Kidney tubule cell (primary cell): ENCODE data around the gene MILR1.
A peak's percentile ranks its signal among the peaks of the same experiment; 100 is the strongest.
"Not testable (repeated sequence)": the region's sequence is repeated elsewhere in the genome, so short reads cannot be mapped to it uniquely, and the experiment has no call there.

ENCODE experiments used
- DNase-seq: peaks from one replicate; pipeline ENCODE4 v3.0.0-alpha.2; 2018; ENCODE audit warnings: low spot score

MILR1 gene

GRCh38 chr17:64426596-64426995, 22.3 kb upstream of the MILR1 start:
- DNase-seq, result no peak

DNA sequence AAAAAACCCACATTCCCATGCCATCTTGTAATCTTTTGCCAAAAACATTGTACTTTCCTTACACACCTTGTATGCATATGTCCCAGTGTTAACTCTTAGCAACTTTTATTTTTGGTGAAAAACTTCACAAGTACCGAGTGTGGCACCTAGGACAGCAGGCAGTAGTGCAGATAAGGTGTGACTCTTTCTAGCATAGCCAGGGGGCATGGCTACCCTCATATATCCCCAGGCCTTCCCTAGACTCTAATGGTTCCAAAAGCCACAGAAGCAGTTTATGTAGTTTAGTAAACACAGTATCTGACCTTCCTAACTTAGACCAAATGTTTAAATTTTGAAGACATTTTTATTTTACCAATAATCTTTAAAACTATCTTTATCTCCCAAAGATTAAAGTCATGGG, 20.5 kb upstream of the MILR1 start:
- DNase-seq, result no peak

- DNase-seq, result not testable (repeated sequence)
Observed at GRCh38 chr17:64430036-64430435, 18.9 kb upstream of the MILR1 start.

DNA sequence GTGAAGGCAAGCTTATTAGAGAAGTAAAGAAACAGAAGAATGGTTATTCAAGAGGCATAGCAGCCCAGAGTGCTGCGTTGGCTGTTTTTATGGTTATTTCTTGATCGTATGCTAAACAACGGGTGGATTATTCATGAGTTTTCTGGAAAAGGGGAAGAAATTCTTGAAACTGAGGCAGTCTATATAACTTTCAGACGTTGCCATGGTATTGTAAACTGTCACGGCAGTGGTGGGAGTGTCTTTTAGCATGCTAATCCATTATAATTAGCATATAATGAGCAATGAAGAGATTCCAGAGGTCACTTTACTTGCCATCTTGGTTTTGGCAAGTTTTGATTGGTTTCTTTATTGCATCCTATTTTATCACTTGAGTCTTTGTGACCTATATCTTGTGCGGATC, 17.4 kb upstream of the MILR1 start:
- no peak for DNase-seq

DNA sequence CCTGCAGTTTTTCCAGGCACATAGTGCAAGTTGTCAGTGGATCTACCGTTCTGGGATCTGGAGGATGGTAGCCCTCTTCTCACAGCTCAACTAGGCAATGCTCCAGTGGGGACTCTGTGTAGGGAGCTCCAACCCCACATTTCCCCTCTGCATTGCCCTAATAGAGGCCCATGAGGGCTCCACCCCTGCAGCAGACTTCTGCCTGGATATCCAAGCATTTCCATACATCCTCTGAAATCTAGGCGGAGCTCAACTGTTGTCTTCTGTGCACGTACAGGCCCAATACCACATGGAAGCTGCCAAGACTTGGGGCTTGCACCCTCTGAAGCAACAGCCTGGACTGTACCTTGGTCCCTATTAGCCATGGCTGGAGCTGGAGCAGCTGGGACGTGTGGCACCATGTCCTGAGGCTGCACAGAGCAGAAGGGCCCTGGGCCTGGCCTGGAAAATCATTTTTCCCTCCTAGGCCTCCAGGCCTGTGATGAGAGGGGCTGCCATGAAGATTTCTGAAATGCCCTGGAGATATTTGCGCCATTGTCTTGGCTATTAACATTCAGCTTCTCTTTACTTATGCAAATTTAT, 10.9 kb upstream of the MILR1 start:
- DNase-seq, result no peak

DNA sequence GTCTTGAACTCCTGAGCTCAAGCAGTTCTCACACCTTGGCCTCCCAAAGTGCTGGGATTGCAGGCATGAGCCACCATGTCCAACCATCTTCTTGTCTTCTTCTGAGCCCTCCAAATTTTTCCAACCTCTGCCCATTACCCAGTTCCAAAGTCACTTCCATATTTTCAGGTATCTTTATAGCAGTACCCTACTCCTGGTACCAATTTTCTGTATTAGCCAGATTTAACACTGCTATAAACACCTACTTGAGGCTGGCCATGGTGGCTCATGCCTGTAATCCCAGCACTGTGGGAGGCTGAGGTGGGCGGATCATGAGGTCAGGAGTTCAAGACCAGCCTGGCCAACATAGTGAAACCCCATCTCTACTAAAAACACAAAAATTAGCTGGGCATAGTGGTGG, 9.4 kb upstream of the MILR1 start:
- not testable (repeated sequence) for DNase-seq

- DNase-seq, result no peak
Observed at GRCh38 chr17:64439956-64440355, 9.0 kb upstream of the MILR1 start.

- no peak for DNase-seq
Observed at GRCh38 chr17:64441772-64442540, 7.0 kb upstream of the MILR1 start.

DNA sequence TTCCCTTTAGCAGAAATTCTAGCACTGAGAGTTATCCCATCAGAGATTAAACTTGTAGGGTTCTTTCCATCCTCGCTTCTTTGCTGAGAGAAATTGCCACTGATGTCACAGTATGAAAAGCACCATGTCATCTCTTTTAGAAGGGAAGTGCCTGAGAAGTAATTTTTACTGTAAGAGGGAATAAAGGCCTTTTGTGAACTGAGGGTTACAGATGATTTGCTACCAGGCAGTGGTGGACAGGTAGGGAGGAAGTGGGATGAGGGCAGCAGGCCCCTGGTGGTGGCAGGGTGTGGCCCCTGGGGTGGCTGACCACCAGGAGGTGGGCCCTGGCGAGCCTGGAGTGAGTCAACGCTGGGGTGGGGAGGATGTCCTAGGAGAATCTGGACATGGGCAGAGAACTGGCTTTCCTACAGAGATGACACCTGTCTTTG, 6.4 kb upstream of the MILR1 start:
- peak; percentile 20 for DNase-seq

DNA sequence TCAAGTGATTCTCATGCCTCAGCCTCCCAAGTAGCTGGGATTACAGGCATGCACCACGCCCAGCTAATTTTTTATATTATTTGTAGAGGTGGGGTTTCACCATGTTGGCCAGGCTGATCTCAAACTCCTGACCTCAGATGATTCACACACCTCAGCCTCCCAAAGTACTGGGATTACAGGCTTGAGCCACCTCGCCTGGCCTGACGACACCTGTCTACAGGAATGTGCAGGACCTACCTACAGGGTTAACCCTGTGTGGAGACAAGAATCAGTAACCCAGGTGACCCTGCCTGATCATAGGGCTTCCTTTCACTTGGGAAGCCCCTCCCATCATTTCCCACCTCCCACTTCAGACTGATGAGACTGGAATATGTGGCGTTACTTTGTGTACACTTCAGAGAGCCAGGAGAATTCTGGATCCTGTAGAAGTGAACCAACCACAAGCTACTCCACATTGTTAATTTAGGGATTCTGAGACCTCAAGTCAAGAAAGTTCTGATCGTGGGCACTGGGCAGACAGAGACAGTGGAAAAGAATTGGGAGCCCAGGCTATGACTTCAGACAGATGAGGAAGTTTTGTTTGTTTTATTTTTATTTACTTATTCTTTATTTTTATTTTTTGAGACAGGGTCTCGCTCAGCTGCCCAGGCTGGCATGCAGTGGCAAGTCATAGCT, 5.7 kb upstream of the MILR1 start:
- DNase-seq, result peak; percentile 72

DNA sequence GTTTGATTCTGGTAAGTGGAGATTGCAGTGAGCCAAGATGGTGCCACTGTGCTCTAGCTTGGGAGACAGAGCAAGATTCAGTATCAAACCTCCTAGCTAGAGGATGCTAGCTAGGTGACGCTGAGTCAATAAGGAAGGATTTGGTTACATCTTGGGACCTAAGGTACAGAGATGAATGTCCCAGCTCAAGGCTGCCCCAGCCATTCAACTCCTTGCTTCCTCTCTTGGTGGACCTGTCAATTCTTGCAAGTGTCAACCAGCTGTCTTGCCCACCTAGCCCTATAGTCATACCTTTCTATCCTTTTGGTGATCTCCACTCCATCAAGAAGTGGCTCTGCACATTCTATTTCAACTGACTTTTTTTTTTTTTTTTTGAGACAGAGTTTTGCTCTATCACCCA, 1.4 kb upstream of the MILR1 start:
- no peak for DNase-seq

- no peak for DNase-seq
Observed at GRCh38 chr17:64449545-64449944, 630 bp downstream of the MILR1 start.

- DNase-seq, result peak; percentile 15
Observed at GRCh38 chr17:64455993-64456885, 7.3 kb downstream of the MILR1 start.

- DNase-seq, result no peak
Observed at GRCh38 chr17:64457156-64457555, 8.2 kb downstream of the MILR1 start.

- DNase-seq, result no peak
Observed at GRCh38 chr17:64458756-64459155, 9.8 kb downstream of the MILR1 start.

GRCh38 chr17:64459284-64459747, 10.4 kb downstream of the MILR1 start:
- peak; percentile 75 for DNase-seq

GRCh38 chr17:64459818-64460217, 10.9 kb downstream of the MILR1 start:
- DNase-seq, result not testable (repeated sequence)

- no peak for DNase-seq
Observed at GRCh38 chr17:64460955-64461354, 12.0 kb downstream of the MILR1 start.

GRCh38 chr17:64461788-64462187, 12.9 kb downstream of the MILR1 start:
- DNase-seq, result no peak

DNA sequence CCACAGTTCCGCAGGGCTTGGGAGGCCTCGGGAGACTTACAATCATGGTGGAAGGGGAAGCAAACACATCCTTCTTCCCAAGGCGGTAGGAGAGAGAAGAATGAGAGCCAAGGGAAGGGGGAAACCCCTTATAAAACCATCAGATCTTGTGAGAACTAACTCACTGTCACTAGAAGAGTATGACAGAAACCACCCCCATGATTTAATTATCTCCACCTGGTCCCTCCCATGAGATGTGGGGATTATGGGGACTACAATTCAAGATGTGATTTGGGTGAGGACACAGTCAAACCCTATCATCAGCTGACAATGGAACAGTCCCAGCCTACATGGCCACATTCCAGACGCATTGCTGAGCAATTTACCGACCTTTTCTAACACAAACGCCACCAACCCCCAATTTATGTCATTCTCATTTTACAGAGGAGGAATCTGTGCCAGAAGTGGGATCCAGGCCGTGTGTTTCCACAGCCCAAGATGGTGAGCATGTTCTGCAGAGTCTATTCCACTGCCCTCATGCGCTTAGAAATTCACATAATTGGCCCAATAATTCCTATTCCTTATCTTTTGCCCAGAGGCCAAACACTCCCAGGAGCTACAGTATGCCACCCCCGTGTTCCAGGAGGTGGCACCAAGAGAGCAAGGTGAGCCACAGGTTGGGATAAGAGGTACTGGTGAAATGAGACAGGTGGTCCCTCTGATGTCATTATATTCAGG, 17.3 kb downstream of the MILR1 start:
- no peak for DNase-seq

DNA sequence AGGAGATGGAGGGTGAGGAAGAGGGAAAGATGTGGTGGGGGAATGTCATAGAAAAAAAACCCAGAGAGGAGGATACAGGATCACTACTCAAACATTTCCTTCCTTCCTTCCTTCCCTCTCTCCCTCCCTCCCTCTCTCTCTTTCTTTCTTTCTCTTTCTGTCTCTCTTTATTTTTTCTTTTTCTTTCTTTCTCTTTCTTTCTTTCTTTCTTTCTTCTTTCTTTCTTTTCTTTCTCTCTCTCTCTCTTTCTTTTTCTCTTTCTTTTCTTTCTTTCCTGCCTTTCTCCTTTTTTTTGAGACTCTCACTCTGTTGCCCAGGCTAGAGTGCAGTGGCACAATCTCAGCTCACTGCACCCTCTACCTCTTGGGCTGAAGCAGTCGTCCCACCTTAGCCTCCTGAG, 17.9 kb downstream of the MILR1 start:
- DNase-seq, result not testable (repeated sequence)
